Natural killer cell (primary cell): ENCODE data around the gene ALDH3B1. TPM values are rescaled to one million over a fixed set of nuclear protein-coding genes. Genes with fewer than 3 reads are reported as not detected.

Source experiments
- ATAC-seq, 3 donors: fragments of 150-1000 bp in 2 of 3; fragments of 200-7000 bp in 1 of 3; cut with Tn5 transposase; 1 replicate in 1 of 3; 2 replicates in 2 of 3; pipeline ENCODE4 v1.10.0; 2021; ENCODE audit warnings: mild to moderate bottlenecking in 2 of 3, moderate library complexity in 2 of 3
- DNase-seq, 2 donors: peaks; one replicate each; pipeline versions ENCODE4 v3.0.0 to v3.0.0-alpha.2; 2013 to 2021; ENCODE audit warnings: mixed read lengths in 1 of 2
- H3K27ac ChIP-seq: one replicate; pipeline ENCODE4 v1.5.1; 2013; ENCODE audit warnings: mild to moderate bottlenecking, low read length
- H3K27me3 ChIP-seq: one replicate; pipeline ENCODE4 v1.6.1; 2013; ENCODE audit warnings: low read length; ENCODE audit not compliant: control insufficient read depth, insufficient read depth
- H3K36me3 ChIP-seq: one replicate; pipeline ENCODE4 v1.6.1; 2013; ENCODE audit warnings: low read length; ENCODE audit not compliant: control insufficient read depth, insufficient read depth
- H3K4me1 ChIP-seq: one replicate; pipeline ENCODE4 v1.6.1; 2013; ENCODE audit warnings: low read length; ENCODE audit not compliant: control insufficient read depth, insufficient read depth
- H3K4me3 ChIP-seq: one replicate; pipeline ENCODE4 v1.5.1; 2013; ENCODE audit warnings: low read length
- H3K9me3 ChIP-seq: one replicate; pipeline ENCODE4 v1.6.1; 2013; ENCODE audit warnings: low read length; ENCODE audit not compliant: control insufficient read depth, insufficient read depth
- H3K27ac Mint-ChIP-seq, 2 donors: one replicate each; pipeline ENCODE4 v1.8.0; 2022; ENCODE audit warnings: mild to moderate bottlenecking in 2 of 2, mixed read lengths in 2 of 2, moderate library complexity in 1 of 2
- H3K27me3 Mint-ChIP-seq, 2 donors: one replicate each; pipeline ENCODE4 v1.8.0; 2022; ENCODE audit warnings: low read depth in 2 of 2, mixed read lengths in 2 of 2
- H3K36me3 Mint-ChIP-seq: one replicate; pipeline ENCODE4 v1.8.0; 2022; ENCODE audit warnings: mixed read lengths
- H3K4me1 Mint-ChIP-seq, 2 donors: one replicate each; pipeline ENCODE4 v1.8.0; 2022; ENCODE audit warnings: mixed read lengths in 2 of 2
- H3K4me3 Mint-ChIP-seq: one replicate; pipeline ENCODE4 v1.8.0; 2022; ENCODE audit warnings: mild to moderate bottlenecking, moderate library complexity, mixed read lengths
- H3K9me3 Mint-ChIP-seq, 2 donors: one replicate each; pipeline ENCODE4 v1.8.0; 2022; ENCODE audit warnings: mixed read lengths in 2 of 2
- WGBS: methylation state at CpG from one replicate; pipeline ENCODE4 v1.1.7; 2013; ENCODE audit warnings: missing lambda C conversion rate; ENCODE audit not compliant: insufficient coverage; 5-methylcytosine and 5-hydroxymethylcytosine counted together
- intact Hi-C: fragments of 100-400 bp; cut with micrococcal nuclease; formaldehyde crosslinking; loops from one replicate; pipeline ENCODE4 v1.14.2; 2022
- total RNA-seq, 4 donors: library from RNA; stranded (reverse); fragments of 120-200 nt in 1 of 4; gene quantifications; one replicate each; pipeline versions ENCODE4 v1.2.3 to v1.2.4, GENCODE V29; 2013 to 2022
- TF ChIP-seq, protein P1 (sequence below): fragments of 200-600 bp; IDR thresholded peaks from one replicate; pipeline ENCODE4 v1.8.0; 2022; ENCODE audit warnings: antibody characterized with exemption

The ALDH3B1 gene
- total RNA-seq, 3 donors from 2014 or later (not counting 1 experiment from before 2014, with no cell fraction given) = 2.4 to 9.0 (median 4.0) TPM

DNA sequence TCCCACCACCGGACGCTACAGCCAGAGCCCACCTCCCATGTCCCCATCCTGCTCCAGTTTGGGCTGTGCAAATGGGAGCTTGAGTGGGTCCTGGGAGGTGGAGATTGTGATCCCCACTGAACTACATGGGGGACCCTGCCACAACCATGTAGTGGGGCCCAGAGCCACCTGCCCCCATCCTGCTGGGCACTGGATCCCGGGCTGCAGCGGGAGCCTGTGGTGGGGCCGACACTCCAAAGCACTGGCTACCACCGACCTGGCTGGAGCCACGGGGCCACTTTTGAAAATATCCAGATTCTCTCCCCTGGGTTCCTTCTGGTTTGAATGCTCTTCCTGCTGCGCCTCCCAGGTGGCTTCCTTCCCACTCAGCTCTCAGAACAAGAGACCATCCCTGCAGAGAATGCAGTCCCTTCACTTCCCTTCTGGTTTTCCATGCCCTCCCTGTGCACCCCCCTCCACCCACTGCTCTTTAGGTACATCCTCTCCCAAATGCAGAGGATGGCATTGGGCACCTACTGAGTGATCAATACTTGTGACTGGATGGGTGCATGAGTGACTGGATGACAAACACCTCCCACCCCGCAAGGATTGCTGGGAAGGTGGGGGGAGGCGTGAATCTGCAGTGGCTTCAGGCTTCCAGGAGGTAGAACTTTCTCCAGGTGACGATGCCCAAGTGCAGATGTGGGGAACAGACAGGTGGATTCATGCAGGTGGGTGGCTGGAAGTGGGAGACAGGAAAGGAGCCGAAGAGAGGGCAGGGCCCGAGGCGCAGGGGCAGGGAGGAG, 5.4 kb upstream of the ALDH3B1 start:
- DNase-seq = no peak
- TF ChIP-seq, protein P1, sequence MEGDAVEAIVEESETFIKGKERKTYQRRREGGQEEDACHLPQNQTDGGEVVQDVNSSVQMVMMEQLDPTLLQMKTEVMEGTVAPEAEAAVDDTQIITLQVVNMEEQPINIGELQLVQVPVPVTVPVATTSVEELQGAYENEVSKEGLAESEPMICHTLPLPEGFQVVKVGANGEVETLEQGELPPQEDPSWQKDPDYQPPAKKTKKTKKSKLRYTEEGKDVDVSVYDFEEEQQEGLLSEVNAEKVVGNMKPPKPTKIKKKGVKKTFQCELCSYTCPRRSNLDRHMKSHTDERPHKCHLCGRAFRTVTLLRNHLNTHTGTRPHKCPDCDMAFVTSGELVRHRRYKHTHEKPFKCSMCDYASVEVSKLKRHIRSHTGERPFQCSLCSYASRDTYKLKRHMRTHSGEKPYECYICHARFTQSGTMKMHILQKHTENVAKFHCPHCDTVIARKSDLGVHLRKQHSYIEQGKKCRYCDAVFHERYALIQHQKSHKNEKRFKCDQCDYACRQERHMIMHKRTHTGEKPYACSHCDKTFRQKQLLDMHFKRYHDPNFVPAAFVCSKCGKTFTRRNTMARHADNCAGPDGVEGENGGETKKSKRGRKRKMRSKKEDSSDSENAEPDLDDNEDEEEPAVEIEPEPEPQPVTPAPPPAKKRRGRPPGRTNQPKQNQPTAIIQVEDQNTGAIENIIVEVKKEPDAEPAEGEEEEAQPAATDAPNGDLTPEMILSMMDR = no peak
- Histone ChIP-seq H3K4me3 (peak overlapping the region; percentile 32), H3K4me1 (peaks cover 60% of the 10 kb centered on the region), H3K27ac (no peak overlapping the region), H3K36me3 (no peaks in the 10 kb centered on the region), H3K27me3 (no peaks in the 10 kb centered on the region), H3K9me3 (no peaks in the 10 kb centered on the region)
- ATAC-seq = no peak
- H3K4me3 Mint-ChIP-seq = peak overlapping the region; percentile 91
- peaks cover 9 to 31% of the 10 kb centered on the region in 2 donors for H3K4me1 Mint-ChIP-seq
- H3K27ac Mint-ChIP-seq = peak overlapping the region in 1 of 2 donors; percentile 78
- intact Hi-C loops = loop anchor here (10.0 kb wide), 1 partner anchor 200 kb away; no protein-coding TSS in a partner anchor
- H3K36me3 Mint-ChIP-seq = no peaks in the 10 kb centered on the region
- no peaks in the 10 kb centered on the region for H3K9me3 Mint-ChIP-seq
- no peaks in the 10 kb centered on the region for H3K27me3 Mint-ChIP-seq
- 83% methylated on average over 14 of the region's 14 CpGs for WGBS

DNA sequence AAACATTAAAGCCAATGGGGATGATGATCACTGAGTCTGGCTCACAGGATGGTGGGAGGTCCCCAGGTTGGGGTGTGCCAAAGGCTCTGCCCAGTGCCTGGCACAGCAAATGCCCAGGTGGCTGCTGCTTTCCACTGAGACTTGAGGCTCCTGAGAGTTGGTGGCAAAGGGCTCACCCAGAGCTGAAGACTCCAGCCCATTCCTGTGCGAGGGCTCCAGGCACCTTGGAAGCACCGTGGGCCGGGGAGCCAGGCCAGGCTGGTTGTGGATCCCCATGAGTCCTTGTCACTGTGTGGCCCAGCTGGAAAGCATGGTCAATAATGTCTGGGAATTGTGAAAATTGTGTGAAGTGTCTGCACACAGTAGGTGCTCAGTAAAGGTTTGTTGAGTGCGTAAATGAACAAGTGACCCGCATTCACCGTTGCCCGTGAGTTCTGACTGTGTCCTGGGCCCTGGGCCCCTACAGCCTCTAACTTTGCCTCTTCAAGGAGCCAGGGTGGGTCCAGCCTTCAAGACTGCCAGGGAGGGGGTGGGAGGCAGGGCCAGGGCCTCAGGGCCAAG, 3.4 kb upstream of the ALDH3B1 start:
- 96% methylated on average over 7 of the region's 7 CpGs for WGBS

DNA sequence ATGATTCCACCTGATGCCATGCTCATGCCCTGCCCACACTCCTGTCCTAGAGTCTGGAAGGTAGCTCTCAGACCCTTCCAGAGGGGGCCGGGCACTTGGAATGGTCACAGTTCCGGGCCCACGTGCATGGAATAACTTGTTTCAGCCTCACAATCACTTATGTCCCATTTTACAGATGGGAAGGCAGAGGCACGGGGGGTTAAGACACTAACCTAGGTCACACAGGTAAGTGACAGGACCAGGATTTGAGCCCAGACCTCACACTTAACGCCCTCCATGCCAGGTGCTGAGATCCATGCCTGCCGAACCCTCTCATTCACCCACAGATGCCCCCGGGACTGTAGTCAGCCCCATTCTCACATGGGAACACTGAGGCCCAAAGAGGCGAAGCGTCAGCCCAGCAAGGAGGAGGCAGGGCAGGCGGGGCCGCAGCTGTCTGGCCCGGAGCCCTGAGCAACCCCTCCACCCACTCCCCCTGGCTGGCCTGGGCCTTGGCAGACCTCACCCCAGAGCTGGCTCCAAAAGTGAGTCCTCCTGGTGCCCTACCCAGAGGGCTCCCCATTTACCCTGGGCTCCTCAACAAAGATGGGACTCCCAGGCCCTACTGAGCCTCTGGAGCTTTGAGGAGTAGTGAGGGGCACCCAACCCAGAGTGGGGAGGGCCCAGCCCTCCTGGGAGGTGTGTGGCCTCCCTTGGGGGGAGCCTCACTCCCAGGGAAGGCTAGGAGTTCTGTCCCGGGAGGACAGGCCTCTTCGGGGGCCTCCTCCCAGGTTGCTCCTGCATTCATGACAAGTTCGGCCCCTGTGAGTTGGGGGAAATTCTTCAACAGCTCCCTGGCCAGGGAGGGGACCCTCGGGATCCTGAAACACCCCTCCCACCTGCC, 2.4 kb upstream of the ALDH3B1 start:
- no peaks in the 10 kb centered on the region for H3K9me3 Mint-ChIP-seq
- no peak overlapping the region for H3K27ac Mint-ChIP-seq
- peaks cover 21 to 42% of the 10 kb centered on the region in 2 donors for H3K4me1 Mint-ChIP-seq
- ATAC-seq (no peak), DNase-seq (no peak)
- no peak overlapping the region for H3K4me3 Mint-ChIP-seq
- 86% methylated on average over 16 of the region's 16 CpGs for WGBS
- Histone ChIP-seq H3K9me3 (no peaks in the 10 kb centered on the region), H3K36me3 (no peaks in the 10 kb centered on the region), H3K27me3 (no peaks in the 10 kb centered on the region), H3K27ac (no peak overlapping the region), H3K4me1 (peaks cover 64% of the 10 kb centered on the region), H3K4me3 (no peak overlapping the region)
- intact Hi-C loops = loop anchor here (10.0 kb wide), 1 partner anchor 197 kb away; no protein-coding TSS in a partner anchor
- TF ChIP-seq, protein P1 = no peak
- H3K27me3 Mint-ChIP-seq = no peaks in the 10 kb centered on the region
- H3K36me3 Mint-ChIP-seq = no peaks in the 10 kb centered on the region

More for the DNA sequence above, 3.4 kb upstream of the ALDH3B1 start:
- Histone ChIP-seq H3K4me1 (peaks cover 64% of the 10 kb centered on the region), H3K36me3 (no peaks in the 10 kb centered on the region), H3K27me3 (no peaks in the 10 kb centered on the region), H3K9me3 (no peaks in the 10 kb centered on the region), H3K27ac (no peak overlapping the region), H3K4me3 (no peak overlapping the region)
- no peak overlapping the region for H3K27ac Mint-ChIP-seq
- ATAC-seq = no peak
- no peak for DNase-seq
- H3K9me3 Mint-ChIP-seq = no peaks in the 10 kb centered on the region
- no peaks in the 10 kb centered on the region for H3K27me3 Mint-ChIP-seq
- peaks cover 17 to 42% of the 10 kb centered on the region in 2 donors for H3K4me1 Mint-ChIP-seq
- no peak overlapping the region for H3K4me3 Mint-ChIP-seq
- no peaks in the 10 kb centered on the region for H3K36me3 Mint-ChIP-seq
- intact Hi-C loops = loop anchor here (10.0 kb wide), 1 partner anchor 198 kb away; no protein-coding TSS in a partner anchor
- TF ChIP-seq, protein P1 = no peak
